GM12891 (cell line): ENCODE data around the gene SIAH3.

Source experiments
- PAX5 ChIP-seq: IDR thresholded peaks from 2 replicates; pipeline ENCODE4 v1.6.1; 2011; ENCODE audit warnings: low read length, moderate library complexity, mild to moderate bottlenecking; ENCODE audit not compliant: insufficient read depth, severe bottlenecking
- POLR2A ChIP-seq: IDR thresholded peaks from 2 replicates; pipeline ENCODE4 v1.6.1; 2011; ENCODE audit warnings: low read depth, low read length, control low read depth
- POLR2AphosphoS5 ChIP-seq: IDR thresholded peaks from 2 replicates; pipeline ENCODE4 v1.6.1; 2011; ENCODE audit warnings: low read depth, low read length, control low read depth
- TAF1 ChIP-seq: IDR thresholded peaks from 2 replicates; pipeline ENCODE4 v1.6.1; 2011; ENCODE audit warnings: low read depth, low read length, control low read depth

DNA sequence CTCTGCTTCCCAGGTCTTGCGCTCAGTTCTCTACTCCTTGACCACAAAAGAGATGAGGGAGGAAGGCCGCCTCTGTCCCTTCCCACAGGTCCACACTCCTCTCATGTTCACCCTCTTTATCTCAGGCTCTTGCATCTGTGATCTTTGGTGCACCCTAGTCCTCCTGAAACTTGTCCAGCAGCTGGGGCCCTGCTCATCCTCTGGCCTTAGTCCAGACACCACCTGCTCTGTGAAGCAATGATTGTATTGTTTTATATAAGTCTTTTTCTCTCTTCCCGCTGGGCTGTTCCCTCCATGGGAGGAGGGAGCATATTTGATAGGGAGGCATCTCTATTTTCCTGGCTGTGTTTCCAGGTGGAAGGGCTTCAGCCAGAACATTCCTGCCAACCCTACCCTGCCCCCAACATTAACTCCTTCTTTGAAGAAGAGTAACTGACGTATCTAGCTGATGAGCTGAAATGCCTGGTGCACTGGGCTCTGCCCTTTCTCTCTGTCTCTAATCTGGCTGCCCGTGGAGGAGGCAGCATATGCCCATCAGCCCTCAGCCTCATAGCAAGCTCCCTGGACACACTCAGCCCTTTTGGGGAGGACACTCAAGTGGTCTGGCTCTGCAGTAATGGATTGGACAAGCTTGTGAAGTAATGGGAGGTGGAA lies 38.2 kb upstream of the SIAH3 start:
- TF ChIP-seq POLR2AphosphoS5 (no peak), POLR2A (no peak), PAX5 (no peak), TAF1 (no peak)
